ENCODE results near the gene ATP9B. TPM values are rescaled to one million over a fixed set of nuclear protein-coding genes. Genes with fewer than 3 reads are reported as not detected.

Gene ATP9B
- total RNA-seq, 2 experiments from 2014 or later = 61.9 to 63.5 TPM

- no peaks in the 10 kb centered on the region for H3K4me1 ChIP-seq (ENCODE audit: insufficient read depth, low read length)
- H3K9me3 ChIP-seq (ENCODE audit: control insufficient read depth in 1 of 2, insufficient read depth in 1 of 2, low read length in 2 of 2) = no peaks in the 10 kb centered on the region
- TF ChIP-seq CTCF (IDR thresholded peaks at IDR 0.05) = no peak
- no peaks in the 10 kb centered on the region for H3K27me3 ChIP-seq (ENCODE audit: control insufficient read depth in 1 of 2, insufficient read depth in 2 of 2, low read length in 2 of 2)
- H3K36me3 ChIP-seq (ENCODE audit: insufficient read depth, low read length) = no peaks in the 10 kb centered on the region
- peaks cover 7% of the 10 kb centered on the region for H3K36me3 Mint-ChIP-seq (ENCODE audit: low read depth)
- H3K27me3 Mint-ChIP-seq = no peaks in the 10 kb centered on the region
- H3K27ac Mint-ChIP-seq = no peak overlapping the region
- no peaks in the 10 kb centered on the region for H3K9me3 Mint-ChIP-seq
- intact Hi-C loops (cut with DNase I, micrococcal nuclease) = loop anchor here in 1 of 2 experiments (10.0 kb wide), 1 partner anchor 1335 kb away; no protein-coding TSS in a partner anchor
- ChIA-PET CTCF (no interaction called here), POLR2A (no interaction called here)
- H3K4me1 Mint-ChIP-seq (ENCODE audit: low read depth) = peaks cover 5% of the 10 kb centered on the region
- no peak overlapping the region for H3K4me3 Mint-ChIP-seq
- no peak overlapping the region for H3K27ac ChIP-seq (ENCODE audit: low read depth in 1 of 2, low read length in 2 of 2)
- ATAC-seq (ENCODE audit: poor library complexity) = no peak
- no peak overlapping the region for H3K4me3 ChIP-seq (ENCODE audit: low read length)
- no peak for DNase-seq
Observed at GRCh38 chr18:79239631-79240030, 170.4 kb downstream of the ATP9B start.

GRCh38 chr18:79241755-79242154 lies 172.6 kb downstream of the ATP9B start:
- Histone ChIP-seq H3K27me3 (ENCODE audit: control insufficient read depth in 1 of 2, insufficient read depth in 2 of 2, low read length in 2 of 2) (no peaks in the 10 kb centered on the region), H3K9me3 (ENCODE audit: control insufficient read depth in 1 of 2, insufficient read depth in 1 of 2, low read length in 2 of 2) (peaks cover 0 to 6% of the 10 kb centered on the region in 2 experiments), H3K4me1 (ENCODE audit: insufficient read depth, low read length) (peaks cover 11% of the 10 kb centered on the region), H3K27ac (ENCODE audit: low read depth in 1 of 2, low read length in 2 of 2) (no peak overlapping the region), H3K36me3 (ENCODE audit: insufficient read depth, low read length) (no peaks in the 10 kb centered on the region), H3K4me3 (ENCODE audit: low read length) (no peak overlapping the region)
- ChIA-PET CTCF (no interaction called here), POLR2A (no interaction called here)
- Mint-ChIP-seq H3K27me3 (no peaks in the 10 kb centered on the region), H3K4me3 (no peak overlapping the region), H3K36me3 (ENCODE audit: low read depth) (peaks cover 7% of the 10 kb centered on the region), H3K9me3 (no peaks in the 10 kb centered on the region), H3K4me1 (ENCODE audit: low read depth) (peaks cover 20% of the 10 kb centered on the region), H3K27ac (no peak overlapping the region)
- intact Hi-C loops (cut with DNase I, micrococcal nuclease) = loop anchor here in 1 of 2 experiments (10.0 kb wide), 1 partner anchor 1337 kb away; no protein-coding TSS in a partner anchor
- DNase-seq (no peak), ATAC-seq (ENCODE audit: poor library complexity) (no peak)
- no peak for TF ChIP-seq CTCF (IDR thresholded peaks at IDR 0.05)

GRCh38 chr18:79242246-79242645 lies 173.1 kb downstream of the ATP9B start:
- H3K27ac Mint-ChIP-seq = no peak overlapping the region
- H3K4me1 Mint-ChIP-seq (ENCODE audit: low read depth) = peaks cover 22% of the 10 kb centered on the region
- intact Hi-C loops (cut with DNase I, micrococcal nuclease) = loop anchor here in 1 of 2 experiments (10.0 kb wide), 1 partner anchor 1337 kb away; no protein-coding TSS in a partner anchor
- Histone ChIP-seq H3K27ac (ENCODE audit: low read depth in 1 of 2, low read length in 2 of 2) (no peak overlapping the region), H3K27me3 (ENCODE audit: control insufficient read depth in 1 of 2, insufficient read depth in 2 of 2, low read length in 2 of 2) (no peaks in the 10 kb centered on the region), H3K9me3 (ENCODE audit: control insufficient read depth in 1 of 2, insufficient read depth in 1 of 2, low read length in 2 of 2) (peaks cover 0 to 6% of the 10 kb centered on the region in 2 experiments), H3K4me3 (ENCODE audit: low read length) (no peak overlapping the region), H3K36me3 (ENCODE audit: insufficient read depth, low read length) (no peaks in the 10 kb centered on the region), H3K4me1 (ENCODE audit: insufficient read depth, low read length) (peaks cover 11% of the 10 kb centered on the region)
- H3K9me3 Mint-ChIP-seq = no peaks in the 10 kb centered on the region
- H3K27me3 Mint-ChIP-seq = no peaks in the 10 kb centered on the region
- TF ChIP-seq CTCF (IDR thresholded peaks at IDR 0.05) = no peak
- ChIA-PET POLR2A (no interaction called here), CTCF (no interaction called here)
- no peak for ATAC-seq (ENCODE audit: poor library complexity)
- peaks cover 7% of the 10 kb centered on the region for H3K36me3 Mint-ChIP-seq (ENCODE audit: low read depth)
- DNase-seq = no peak
- no peak overlapping the region for H3K4me3 Mint-ChIP-seq

Data from CD4-positive, alpha-beta T cell (primary cell).